GM18907 (cell line): ENCODE results near the gene OR5T1.

Source experiments
- ATAC-seq: cut with Tn5 transposase; IDR thresholded peaks from one replicate; pipeline ENCODE4 v1.9.1; 2021; ENCODE audit warnings: mild to moderate bottlenecking, moderate library complexity; ENCODE audit not compliant: unreplicated experiment

The OR5T1 gene

DNA sequence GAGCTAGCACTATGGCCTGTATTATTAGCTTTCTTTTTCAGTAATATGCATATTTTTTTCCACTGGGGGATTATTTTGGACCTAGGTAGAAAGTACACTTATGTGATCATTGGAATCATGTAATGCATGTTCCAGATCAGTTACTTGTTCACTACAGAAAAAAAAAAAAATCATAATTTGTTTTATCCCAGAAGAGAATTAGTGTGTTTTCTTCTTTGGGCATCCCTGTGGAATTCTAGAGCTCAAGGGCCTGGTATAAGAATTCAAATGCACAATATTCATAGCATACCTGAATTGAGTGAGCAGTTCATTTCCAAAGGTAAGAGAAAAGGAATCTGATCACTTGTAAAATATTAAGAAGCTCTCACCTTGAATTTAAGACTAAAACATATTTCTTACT, at the start of gene OR5T1:
Gene OR5T1 (plus strand): TSS at position 301 of the 400 bp plus-strand sequence. CDS start 1,485 bp downstream, outside the sequence.
- no peak for ATAC-seq

DNA sequence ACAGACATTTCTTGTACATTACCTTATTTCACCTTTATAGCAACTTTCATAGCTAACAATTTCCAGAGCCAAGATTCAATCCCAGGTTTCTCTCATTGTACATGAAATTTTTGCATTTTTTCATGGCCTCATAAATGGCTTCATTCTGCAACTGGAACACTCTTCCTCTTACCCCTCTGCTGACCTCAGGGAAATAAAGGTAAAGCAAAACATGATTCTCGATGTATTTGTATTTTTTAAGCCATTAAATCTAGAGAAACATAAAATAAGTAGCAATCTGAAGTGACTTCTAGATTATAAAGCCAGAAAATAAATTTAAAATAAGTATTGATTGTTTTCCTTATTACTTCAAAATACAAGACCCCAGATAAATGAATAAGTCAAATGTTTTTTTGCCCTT, 39.8 kb upstream of the OR5T1 start, which contains the start of gene OR5T2:
Gene OR5T2 (minus strand): TSS at position 101 of the 400 bp plus-strand sequence. CDS start 1,193 bp downstream, outside the sequence.
- ATAC-seq, result no peak

DNA sequence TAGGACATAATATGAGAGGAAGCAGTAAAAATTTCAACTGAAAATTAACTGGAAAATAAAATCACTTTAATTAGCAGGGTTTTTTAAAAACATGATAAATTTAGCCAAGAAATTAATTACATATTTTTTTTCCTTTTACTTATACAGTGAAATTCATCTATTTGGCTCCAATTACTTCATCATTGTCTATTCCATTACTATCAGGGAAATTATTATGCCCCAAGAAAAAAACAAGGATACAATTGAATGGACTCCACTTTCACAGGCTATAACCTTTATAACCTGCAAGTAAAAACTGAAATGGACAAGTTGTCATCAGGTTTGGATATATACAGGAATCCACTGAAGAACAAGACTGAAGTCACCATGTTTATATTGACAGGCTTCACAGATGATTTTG, 22.0 kb upstream of the OR5T1 start, which contains the start of gene OR5T3:
Gene OR5T3 (plus strand): TSS at position 301 of the 400 bp plus-strand sequence. CDS start 0 bp downstream, at position 301.
- no peak for ATAC-seq

DNA sequence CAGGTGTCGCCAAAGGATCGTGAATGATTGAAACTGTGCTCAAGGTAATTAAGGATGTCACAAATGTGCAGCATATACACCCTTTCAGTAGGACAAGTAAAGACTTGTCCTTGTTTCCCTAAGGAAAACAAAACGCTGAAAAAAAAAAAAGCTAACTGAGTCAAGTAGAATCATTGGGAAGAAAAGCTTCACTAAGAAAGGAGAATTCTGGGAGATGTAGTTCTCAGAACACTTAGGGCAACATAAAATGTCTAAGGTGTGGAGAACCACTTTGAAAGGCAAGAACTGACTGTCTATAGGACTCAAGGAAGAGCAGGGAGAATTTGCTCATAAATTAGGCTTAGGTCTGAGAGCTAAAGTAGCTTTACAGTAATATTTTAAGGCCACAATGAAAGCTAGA, 2.9 kb upstream of the OR5T1 start:
- ATAC-seq, result no peak

DNA sequence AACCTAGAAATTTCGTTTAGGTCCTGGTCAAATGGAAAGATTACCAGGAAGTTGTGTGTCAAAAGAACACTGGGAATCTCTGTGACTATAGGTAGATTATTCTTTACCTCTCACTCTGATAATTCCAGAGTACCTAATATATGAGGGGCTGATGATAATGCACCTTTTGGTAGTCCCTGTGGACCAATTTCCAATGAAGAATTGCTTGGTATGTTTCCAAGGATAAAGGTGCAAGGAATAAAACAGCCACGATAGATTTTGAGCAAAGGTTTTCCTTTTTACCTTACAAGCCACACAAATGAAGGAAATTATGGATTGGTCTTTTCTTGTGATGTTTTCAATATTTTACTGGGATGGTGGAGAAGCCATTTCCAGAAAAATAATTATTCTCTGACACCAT, 18.2 kb downstream of the OR5T1 start, which contains the start of gene OR8H1:
Gene OR8H1 (minus strand): TSS at position 101 of the 400 bp plus-strand sequence. CDS start 1,192 bp downstream, outside the sequence.
- no peak for ATAC-seq

DNA sequence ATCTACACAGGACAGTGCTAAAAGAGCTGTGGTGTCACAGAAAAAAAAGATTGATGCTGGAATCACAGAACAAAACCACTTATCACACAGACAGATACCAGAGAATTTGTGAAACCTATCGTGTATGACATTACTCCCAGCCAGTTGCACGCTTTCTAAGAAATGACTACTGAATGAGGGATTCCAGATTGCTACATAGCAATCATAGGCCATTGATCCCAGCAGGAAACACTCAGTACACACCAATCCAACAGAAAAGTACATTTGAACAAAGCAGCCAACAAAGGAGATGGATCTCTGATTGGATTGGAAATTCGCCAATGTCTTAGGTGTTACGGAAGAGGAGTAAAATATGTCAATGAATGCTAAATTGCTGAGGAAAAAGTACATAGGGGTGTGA, 22.9 kb downstream of the OR5T1 start:
- ATAC-seq, result no peak

DNA sequence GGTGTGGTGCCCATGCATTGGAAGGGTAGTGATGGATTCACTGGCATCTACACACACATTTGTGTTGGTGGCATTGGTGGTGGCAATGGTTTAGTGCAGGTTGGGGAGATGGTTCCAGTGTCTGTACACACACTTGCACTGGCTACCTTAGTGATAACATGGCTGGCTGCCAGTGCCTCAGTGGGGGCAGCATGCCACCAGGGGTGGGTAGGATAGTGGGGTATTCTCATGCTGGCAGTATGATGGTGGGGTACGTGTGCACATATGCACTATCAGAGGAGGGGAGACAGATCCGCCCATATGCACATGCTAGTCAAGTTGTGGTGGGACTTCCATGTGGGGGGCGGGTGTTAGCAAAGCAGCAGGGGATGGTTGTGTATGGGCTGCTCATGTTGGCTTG, 33.9 kb downstream of the OR5T1 start:
- no peak for ATAC-seq

DNA sequence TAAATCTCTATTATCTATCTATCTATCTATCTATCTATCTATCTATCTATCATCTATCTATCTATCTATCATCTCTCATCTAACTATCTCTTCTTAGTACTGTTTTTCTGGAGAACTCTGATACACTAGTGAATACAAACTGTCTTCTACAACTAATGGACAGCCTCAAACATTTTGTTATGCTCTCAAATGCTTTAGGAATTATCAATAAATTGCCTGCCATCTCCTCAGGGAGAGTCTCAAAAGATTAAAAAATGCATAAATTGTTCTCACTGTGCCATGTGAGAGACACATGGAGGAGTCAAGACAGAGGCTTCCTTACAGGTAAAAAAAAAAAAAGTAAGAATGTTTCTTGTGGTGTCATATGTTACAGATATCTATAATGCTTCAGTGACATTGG, 40.9 kb downstream of the OR5T1 start, which contains the start of gene OR8K3:
Gene OR8K3 (plus strand): TSS at position 301 of the 400 bp plus-strand sequence. CDS start 3,163 bp downstream, outside the sequence.
- ATAC-seq, result no peak
